ENCODE results near the gene RALGDS.

DNA sequence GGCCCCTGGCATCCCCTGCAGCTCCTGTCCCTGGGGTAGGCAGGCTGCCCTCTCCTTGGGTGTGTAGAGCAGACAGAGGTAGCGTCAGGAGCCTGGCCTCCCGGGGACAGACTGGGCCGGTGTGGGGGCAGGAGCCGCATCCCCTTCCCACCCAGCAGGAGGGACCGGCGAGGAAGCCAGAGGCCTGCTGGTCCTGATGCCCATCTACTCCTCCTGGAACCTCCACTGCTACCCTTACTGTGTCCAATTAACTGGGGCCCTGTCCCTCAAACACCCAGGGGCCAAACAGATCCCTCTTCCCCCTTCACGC, 15.6 kb downstream of the RALGDS start:
- no peak for TF ChIP-seq NFRKB (IDR thresholded peaks at IDR 0.05)
- TF ChIP-seq FOXM1 (IDR thresholded peaks at IDR 0.05; ENCODE audit: borderline replicate concordance) = no peak
- no peak for TF ChIP-seq FOXK2 (IDR thresholded peaks at IDR 0.05)
- TF ChIP-seq TARDBP (IDR thresholded peaks at IDR 0.05) = no peak
- TF ChIP-seq SP1 (IDR thresholded peaks at IDR 0.05) = no peak
- TF ChIP-seq FOXA1 (IDR thresholded peaks at IDR 0.05) = no peak
- no peak for TF ChIP-seq LEF1 (IDR thresholded peaks at IDR 0.05; ENCODE audit: borderline replicate concordance)

Measured in HEK293T (cell line).